Vagina (tissue), 2 donors: ENCODE data around the gene CYP4V2. TPM values are rescaled to one million over a fixed set of nuclear protein-coding genes. Genes with fewer than 3 reads are reported as not detected.

Experiments
- DNase-seq, 2 donors: peaks; one replicate each; pipeline ENCODE4 v3.0.0-alpha.2; 2017; ENCODE audit errors: extremely low spot score in 2 of 2
- H3K27ac ChIP-seq: fragments of 200-600 bp; sonication (generic); one replicate; pipeline ENCODE4 v1.5.1; 2019
- H3K27me3 ChIP-seq: fragments of 200-600 bp; sonication (generic); one replicate; pipeline ENCODE4 v1.5.1; 2019
- H3K36me3 ChIP-seq, 2 donors: fragments of 200-600 bp; sonication (generic); one replicate each; pipeline ENCODE4 v1.5.1; 2017 to 2019
- H3K4me1 ChIP-seq: fragments of 200-600 bp; sonication (generic); one replicate; pipeline ENCODE4 v1.5.1; 2019
- H3K4me3 ChIP-seq, 2 donors: fragments of 200-600 bp; sonication (generic); 1 replicate in 1 of 2; 2 replicates in 1 of 2; pipeline ENCODE4 v1.5.1; 2016 to 2019
- H3K9me3 ChIP-seq: fragments of 200-600 bp; sonication (generic); one replicate; pipeline ENCODE4 v1.5.1; 2019
- POLR2A ChIP-seq, 2 donors: fragments of 450-650 bp; IDR thresholded peaks; one replicate each; pipeline ENCODE4 v1.6.1; 2017; ENCODE audit warnings: antibody characterized with exemption in 2 of 2, mild to moderate bottlenecking in 2 of 2, moderate library complexity in 2 of 2
- POLR2AphosphoS5 ChIP-seq, 2 donors: sonication (generic); formaldehyde crosslinking; IDR thresholded peaks; one replicate each; pipeline ENCODE4 v1.9.0; 2017; ENCODE audit warnings: antibody characterized with exemption in 2 of 2, mild to moderate bottlenecking in 2 of 2, low read depth in 1 of 2; ENCODE audit not compliant: insufficient read depth in 1 of 2
- intact Hi-C: fragments of 100-400 bp; cut with DNase I; formaldehyde crosslinking; loops from one replicate; pipeline ENCODE4 v1.15.1; 2023
- total RNA-seq: library from RNA; depleted of rRNA; stranded (reverse); fragments of >200 nt; gene quantifications from one replicate; pipeline ENCODE4 v1.2.3, GENCODE V29; 2016
- TF ChIP-seq, protein P1 (sequence below), 3 experiments: fragments of 450-650 bp in 2 of 3; fragments of 200-600 bp in 1 of 3; sonication (generic) in 1 of 3; IDR thresholded peaks; one replicate each; pipeline ENCODE4 v1.5.1; 2017 to 2019; ENCODE audit warnings: antibody characterized with exemption in 3 of 3, mild to moderate bottlenecking in 2 of 3, moderate library complexity in 2 of 3

Gene CYP4V2
- total RNA-seq, 1 donor from 2014 or later, result 18.2 TPM

DNA sequence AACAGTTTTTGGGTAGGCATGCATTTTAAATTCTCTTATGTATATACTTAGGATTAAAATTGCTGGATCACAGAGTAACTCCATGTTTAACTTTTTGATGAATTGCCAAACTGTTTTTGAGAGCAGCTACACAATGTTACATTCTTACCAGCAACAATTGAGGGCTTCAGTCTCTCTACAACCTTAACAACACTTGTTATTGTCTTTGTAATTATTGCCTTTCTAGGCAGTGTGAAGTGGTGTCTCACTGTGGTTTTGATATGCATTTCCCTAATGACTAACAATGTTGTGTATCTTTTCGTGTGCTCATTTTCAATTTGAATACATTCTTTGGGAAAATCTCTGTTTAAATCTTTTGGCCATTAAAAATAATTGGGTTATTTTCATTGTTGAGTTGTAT, 57.3 kb downstream of the CYP4V2 start:
- no peaks in the 10 kb centered on the region for H3K9me3 ChIP-seq
- H3K27me3 ChIP-seq, result no peaks in the 10 kb centered on the region
- intact Hi-C loops, result no loop called here
- H3K4me1 ChIP-seq, result no peaks in the 10 kb centered on the region
- H3K36me3 ChIP-seq, result no peaks in the 10 kb centered on the region
- no peak overlapping the region for H3K27ac ChIP-seq
- no peak overlapping the region for H3K4me3 ChIP-seq
- no peak for DNase-seq
- TF ChIP-seq, protein P1, sequence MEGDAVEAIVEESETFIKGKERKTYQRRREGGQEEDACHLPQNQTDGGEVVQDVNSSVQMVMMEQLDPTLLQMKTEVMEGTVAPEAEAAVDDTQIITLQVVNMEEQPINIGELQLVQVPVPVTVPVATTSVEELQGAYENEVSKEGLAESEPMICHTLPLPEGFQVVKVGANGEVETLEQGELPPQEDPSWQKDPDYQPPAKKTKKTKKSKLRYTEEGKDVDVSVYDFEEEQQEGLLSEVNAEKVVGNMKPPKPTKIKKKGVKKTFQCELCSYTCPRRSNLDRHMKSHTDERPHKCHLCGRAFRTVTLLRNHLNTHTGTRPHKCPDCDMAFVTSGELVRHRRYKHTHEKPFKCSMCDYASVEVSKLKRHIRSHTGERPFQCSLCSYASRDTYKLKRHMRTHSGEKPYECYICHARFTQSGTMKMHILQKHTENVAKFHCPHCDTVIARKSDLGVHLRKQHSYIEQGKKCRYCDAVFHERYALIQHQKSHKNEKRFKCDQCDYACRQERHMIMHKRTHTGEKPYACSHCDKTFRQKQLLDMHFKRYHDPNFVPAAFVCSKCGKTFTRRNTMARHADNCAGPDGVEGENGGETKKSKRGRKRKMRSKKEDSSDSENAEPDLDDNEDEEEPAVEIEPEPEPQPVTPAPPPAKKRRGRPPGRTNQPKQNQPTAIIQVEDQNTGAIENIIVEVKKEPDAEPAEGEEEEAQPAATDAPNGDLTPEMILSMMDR (IDR thresholded peaks at IDR 0.05), result no peak
- TF ChIP-seq POLR2AphosphoS5 (IDR thresholded peaks at IDR 0.05; ENCODE audit: insufficient read depth in 1 of 2, low read depth in 1 of 2) (no peak), POLR2A (IDR thresholded peaks at IDR 0.05) (no peak)

DNA sequence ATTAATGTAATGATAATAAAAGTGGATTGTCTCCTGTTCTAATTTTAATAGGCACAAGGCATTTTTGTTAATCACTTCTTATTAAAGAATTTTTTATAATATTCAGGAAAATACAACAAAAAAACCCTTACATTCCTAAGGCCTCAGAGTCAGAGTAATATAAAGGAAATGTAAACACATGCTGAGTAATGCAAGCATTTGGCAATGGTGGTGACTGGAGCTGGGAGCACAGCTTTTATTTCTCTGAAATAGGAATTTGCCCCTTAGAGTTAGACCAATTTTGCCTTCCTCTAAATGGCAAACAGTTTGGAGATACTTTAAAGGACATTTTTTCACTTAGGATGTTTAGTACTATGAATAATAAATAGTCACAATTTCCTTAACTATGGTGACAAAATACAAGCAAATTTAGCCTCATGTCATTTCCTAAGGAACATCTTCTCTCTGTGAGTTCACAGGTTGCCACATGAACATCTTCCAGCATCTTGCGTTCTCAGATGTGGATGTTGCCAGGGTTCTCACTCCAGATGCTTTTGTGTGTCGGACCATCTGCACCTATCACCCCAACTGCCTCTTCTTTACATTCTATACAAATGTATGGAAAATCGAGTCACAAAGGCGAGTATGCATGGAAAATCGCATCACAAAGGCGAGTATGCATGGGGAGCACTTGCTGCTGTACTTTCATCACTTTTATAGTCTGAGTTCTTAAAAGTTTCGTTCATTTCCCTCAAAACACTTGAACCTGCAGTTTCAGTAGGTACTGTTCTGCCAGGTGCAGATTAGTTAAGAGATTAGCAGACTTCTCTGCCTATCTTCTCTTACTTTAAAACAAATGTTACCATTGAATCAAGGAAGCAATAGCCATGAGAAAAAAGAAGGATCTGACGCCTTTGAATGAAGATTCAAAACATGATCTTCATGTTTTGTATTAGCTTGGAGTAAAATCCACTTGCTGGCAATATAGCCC, 58.7 kb downstream of the CYP4V2 start:
- Histone ChIP-seq H3K4me1 (no peaks in the 10 kb centered on the region), H3K27me3 (no peaks in the 10 kb centered on the region), H3K36me3 (no peaks in the 10 kb centered on the region)

DNA sequence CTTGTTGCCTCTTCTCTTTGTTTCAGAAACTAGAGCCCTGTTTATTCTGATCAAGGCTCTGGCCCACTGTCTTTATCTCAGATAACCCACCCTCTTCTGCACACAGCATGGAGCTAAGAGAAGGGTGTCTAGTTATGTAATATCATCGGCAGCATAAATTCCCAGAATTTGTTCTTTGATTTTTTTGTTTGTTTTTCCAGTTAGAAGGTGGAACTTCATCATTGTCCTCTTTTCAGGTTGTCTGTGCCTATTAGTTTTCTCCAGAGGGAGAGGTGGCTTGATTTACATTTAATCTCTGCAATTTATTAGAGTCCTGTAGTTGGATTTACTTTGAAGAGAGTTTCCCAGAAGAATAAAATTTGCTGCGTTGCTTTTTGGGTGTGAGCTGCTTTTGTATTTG, 59.4 kb downstream of the CYP4V2 start:
- Histone ChIP-seq H3K4me1 (no peaks in the 10 kb centered on the region), H3K27ac (no peak overlapping the region), H3K4me3 (no peak overlapping the region), H3K36me3 (no peaks in the 10 kb centered on the region), H3K27me3 (no peaks in the 10 kb centered on the region), H3K9me3 (no peaks in the 10 kb centered on the region)
- DNase-seq, result no peak
- no peak for TF ChIP-seq POLR2A (IDR thresholded peaks at IDR 0.05)
- TF ChIP-seq, protein P1 (IDR thresholded peaks at IDR 0.05), result no peak
- no peak for TF ChIP-seq POLR2AphosphoS5 (IDR thresholded peaks at IDR 0.05; ENCODE audit: insufficient read depth in 1 of 2, low read depth in 1 of 2)
- intact Hi-C loops, result no loop called here

More for the DNA sequence above, 58.7 kb downstream of the CYP4V2 start:
- TF ChIP-seq POLR2A (IDR thresholded peaks at IDR 0.05) (no peak), POLR2AphosphoS5 (IDR thresholded peaks at IDR 0.05; ENCODE audit: insufficient read depth in 1 of 2, low read depth in 1 of 2) (no peak)
- TF ChIP-seq, protein P1 (IDR thresholded peaks at IDR 0.05), result no peak
- intact Hi-C loops, result no loop called here
- DNase-seq, result no peak
- no peaks in the 10 kb centered on the region for H3K9me3 ChIP-seq
- no peak overlapping the region for H3K27ac ChIP-seq
- H3K4me3 ChIP-seq, result no peak overlapping the region

DNA sequence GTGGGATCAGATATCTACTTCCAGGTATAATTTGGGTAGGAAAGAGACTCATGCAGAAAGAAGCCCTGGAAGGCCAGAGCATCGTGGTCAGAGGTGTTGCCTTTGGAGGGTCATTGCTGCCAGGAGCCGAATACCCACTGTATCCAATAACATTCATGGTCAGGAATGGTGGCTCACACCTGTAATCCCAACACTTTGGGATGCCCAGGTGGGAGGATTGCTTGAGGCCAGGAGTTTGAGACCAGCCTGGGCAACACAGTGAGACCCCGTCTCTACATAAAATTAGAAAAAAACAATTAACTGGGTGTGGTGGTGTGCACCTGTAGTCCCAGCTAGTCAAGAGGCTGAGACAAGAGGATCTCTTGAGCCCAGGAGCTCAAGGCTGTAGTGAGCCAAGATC, 63.8 kb downstream of the CYP4V2 start:
- no peak for DNase-seq
- Histone ChIP-seq H3K27me3 (no peaks in the 10 kb centered on the region), H3K9me3 (no peaks in the 10 kb centered on the region), H3K36me3 (no peaks in the 10 kb centered on the region), H3K4me3 (no peak overlapping the region), H3K27ac (no peak overlapping the region), H3K4me1 (no peaks in the 10 kb centered on the region)
- no peak for TF ChIP-seq POLR2A (IDR thresholded peaks at IDR 0.05)
- no peak for TF ChIP-seq POLR2AphosphoS5 (IDR thresholded peaks at IDR 0.05; ENCODE audit: insufficient read depth in 1 of 2, low read depth in 1 of 2)
- TF ChIP-seq, protein P1 (IDR thresholded peaks at IDR 0.05), result no peak
- intact Hi-C loops, result no loop called here
